GM20000 (cell line): ENCODE results near the gene MTMR3.

Experiments
- DNase-seq: peaks from one replicate; pipeline ENCODE4 v3.0.0; 2012; ENCODE audit warnings: low spot score
- TF ChIP-seq, protein P1 (sequence below): IDR thresholded peaks from 2 replicates; pipeline ENCODE4 v1.5.1; 2012; ENCODE audit warnings: mild to moderate bottlenecking, control low read depth; ENCODE audit errors: extremely low read depth, missing control alignments

MTMR3 gene

DNA sequence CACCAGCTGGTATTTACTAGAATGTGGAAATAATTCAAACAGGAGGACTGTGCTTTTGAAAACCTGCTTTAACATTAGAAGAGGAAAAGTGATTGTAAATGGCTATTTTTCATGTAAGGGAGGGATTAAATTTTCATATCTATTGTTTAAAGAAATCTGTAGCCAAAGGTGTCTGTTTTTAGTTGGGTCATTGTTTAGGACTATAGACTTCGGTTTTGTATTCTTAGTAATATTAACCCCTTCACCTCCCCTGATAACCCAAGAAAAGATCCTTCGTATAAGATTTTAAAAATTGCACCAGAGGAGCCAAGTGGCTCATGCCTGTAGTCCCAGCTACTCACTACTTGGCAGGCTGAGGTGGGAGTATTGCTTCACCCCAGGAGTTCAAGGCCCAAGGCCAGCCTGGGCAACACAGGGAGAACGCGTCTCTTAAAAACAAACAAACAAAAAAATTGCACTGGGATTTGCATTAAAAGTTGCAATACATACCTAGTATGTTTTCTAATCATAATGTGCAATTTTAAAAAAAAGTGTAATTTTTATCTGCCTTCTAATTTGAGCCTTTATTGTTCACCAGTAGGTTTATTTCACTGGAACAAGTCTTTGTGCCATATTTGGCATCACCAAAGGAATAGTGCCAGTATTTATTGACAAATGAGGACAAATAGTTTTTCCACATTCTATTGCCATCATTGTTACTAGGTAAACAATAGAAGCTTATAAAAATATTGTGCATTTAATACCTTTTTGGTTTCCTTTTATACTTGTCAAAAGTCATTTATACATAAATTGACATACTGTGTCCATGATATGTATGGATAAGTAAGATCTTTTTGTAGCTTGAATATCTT is 34.3 kb downstream of the MTMR3 start:
- DNase-seq = no peak
- TF ChIP-seq, protein P1, sequence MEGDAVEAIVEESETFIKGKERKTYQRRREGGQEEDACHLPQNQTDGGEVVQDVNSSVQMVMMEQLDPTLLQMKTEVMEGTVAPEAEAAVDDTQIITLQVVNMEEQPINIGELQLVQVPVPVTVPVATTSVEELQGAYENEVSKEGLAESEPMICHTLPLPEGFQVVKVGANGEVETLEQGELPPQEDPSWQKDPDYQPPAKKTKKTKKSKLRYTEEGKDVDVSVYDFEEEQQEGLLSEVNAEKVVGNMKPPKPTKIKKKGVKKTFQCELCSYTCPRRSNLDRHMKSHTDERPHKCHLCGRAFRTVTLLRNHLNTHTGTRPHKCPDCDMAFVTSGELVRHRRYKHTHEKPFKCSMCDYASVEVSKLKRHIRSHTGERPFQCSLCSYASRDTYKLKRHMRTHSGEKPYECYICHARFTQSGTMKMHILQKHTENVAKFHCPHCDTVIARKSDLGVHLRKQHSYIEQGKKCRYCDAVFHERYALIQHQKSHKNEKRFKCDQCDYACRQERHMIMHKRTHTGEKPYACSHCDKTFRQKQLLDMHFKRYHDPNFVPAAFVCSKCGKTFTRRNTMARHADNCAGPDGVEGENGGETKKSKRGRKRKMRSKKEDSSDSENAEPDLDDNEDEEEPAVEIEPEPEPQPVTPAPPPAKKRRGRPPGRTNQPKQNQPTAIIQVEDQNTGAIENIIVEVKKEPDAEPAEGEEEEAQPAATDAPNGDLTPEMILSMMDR = no peak

DNA sequence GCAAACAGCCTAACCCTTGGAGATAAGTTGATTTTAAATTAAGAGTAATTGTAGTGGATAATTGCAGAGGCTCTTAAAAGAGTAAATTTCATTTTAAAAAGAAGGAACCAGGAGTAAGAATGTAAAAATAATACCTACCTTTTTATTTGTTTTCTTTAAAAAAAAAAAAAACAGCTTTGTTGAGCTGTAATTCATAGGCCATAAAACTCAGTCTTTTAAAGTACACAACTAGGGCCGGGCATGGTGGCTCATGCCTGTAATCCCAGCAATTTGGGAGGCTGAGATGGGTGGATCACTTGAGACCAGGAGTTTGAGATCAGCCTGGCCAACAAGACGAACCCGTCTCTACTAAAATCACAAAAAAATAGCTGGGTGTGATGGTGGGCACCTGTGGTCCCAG is 42.4 kb downstream of the MTMR3 start:
- no peak for DNase-seq
- TF ChIP-seq, protein P1 = no peak

DNA sequence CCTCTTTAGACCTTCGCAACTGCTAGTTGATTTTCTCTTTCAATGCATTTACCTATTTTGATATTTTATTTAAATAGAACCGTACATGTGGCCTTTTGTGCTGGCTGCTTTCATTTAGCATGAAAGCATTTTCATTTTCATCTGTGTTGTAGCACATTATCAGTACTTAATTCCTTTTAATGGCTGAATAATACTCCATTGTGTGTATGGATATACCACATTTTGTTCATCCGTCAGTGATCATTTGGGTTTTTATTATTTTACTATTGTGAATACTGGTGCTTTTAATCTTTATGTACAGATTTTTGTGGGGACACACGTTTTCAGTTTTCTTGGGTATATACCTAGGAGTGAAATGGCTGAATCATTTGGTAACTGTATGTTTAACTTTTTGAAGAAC is 43.1 kb downstream of the MTMR3 start:
- no peak for DNase-seq
- TF ChIP-seq, protein P1 = no peak

DNA sequence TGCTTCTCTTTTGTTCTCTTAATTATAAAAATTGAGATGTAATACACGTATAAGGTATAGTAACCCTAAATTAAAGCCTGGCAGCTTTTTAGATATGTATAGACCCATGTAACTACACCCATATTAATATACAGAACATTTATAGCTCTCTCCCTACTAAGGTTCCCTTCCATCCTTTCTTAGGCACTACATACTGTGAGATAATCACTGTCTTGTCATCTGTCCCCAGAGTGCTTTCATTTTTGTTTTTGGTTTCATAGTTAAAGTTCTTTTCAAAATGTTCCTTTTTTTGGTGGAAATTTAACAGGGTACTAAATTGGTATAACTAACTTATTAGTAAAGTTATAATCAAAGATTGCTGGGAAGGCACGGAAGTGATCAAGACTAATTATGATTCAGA is 49.2 kb downstream of the MTMR3 start:
- TF ChIP-seq, protein P1 = no peak
- DNase-seq = no peak

DNA sequence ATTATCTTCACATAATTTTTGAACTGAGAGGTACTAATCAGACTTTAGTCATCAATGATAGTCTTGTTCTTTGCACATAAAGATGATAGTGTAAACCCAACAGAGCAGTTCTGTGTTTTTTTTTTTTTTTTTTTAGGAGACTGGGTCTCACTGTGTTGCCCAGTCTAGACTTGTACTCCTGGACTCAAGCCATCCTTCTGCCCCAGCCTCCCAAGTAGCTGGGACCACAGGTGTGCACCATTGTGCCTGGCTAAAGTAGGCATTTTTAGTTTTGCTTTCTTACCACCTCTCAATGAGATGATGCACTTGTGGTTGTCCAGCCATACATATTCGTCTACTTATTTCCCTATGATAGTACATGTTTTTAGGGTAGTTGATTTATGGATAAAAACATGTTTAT is 50.6 kb downstream of the MTMR3 start:
- no peak for DNase-seq
- TF ChIP-seq, protein P1 = no peak

DNA sequence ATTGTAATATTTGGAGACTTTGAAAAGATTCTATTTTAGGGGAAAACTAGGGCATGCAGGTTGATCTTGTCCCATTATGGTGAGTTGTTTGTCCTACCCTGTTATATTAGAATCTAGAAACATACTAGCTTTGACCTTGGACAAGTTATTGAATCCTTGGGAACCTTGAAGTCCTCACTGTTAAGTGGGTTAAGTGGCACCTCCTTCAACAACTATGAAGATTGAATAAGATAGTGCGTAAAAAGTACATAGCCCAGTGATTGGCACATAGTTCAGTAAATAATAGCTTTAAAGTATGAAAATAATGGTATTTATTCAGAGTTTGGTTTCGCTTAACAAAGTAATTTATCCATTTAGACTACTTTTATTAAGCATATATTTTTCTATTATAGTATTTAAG is 51.6 kb downstream of the MTMR3 start:
- TF ChIP-seq, protein P1 = no peak
- no peak for DNase-seq

DNA sequence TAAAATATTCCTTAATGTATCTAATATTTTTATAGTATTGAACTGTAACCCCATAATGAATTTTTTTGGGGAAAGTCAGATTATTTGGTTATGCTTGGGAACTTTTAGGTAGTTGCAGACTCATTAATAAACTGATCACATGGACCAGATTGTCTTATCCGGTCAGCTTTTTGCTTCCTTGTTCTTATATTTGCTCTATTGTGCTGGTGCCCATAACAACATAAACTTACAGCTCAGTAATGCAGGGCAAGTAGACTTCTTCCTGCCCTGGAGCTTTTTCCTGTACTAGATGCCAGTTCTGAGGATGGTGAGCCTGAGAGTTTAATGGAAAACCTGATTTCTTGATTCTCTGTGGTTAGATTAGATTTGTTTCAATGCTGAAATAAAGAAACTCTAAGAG is 53.2 kb downstream of the MTMR3 start:
- no peak for DNase-seq

More for the DNA sequence above, 53.2 kb downstream of the MTMR3 start:
- TF ChIP-seq, protein P1 = no peak
